Activated naive CD8-positive, alpha-beta T cell treated with anti-CD3 and anti-CD28 coated beads, Interleukin-2, amount 10 ng/mL, durations not matched to agents 7 days and 5 days (primary cell): ENCODE measurements around the gene LEMD3. TPM values are rescaled to one million over a fixed set of nuclear protein-coding genes. Genes with fewer than 3 reads are reported as not detected.

Experiments
- ATAC-seq: fragments of 150-1000 bp; cut with Tn5 transposase; one replicate; pipeline ENCODE4 v1.10.0; 2021; ENCODE audit warnings: low read depth, moderate library complexity
- POLR2A ChIA-PET: fragments of 350-600 bp; sonication (Branson Sonifier 250); formaldehyde crosslinking; loops from one replicate; lab custom pipeline; 2021; ENCODE audit warnings: antibody characterized with exemption; lab: Charles Lee
- DNase-seq: peaks from one replicate; pipeline ENCODE4 v3.0.0; 2021
- H3K27ac Mint-ChIP-seq: one replicate; pipeline ENCODE4 v1.8.0; 2022; ENCODE audit warnings: mild to moderate bottlenecking, mixed read lengths
- H3K27me3 Mint-ChIP-seq: one replicate; pipeline ENCODE4 v1.8.0; 2022; ENCODE audit warnings: mild to moderate bottlenecking, moderate library complexity, mixed read lengths
- H3K36me3 Mint-ChIP-seq: one replicate; pipeline ENCODE4 v1.8.0; 2021; ENCODE audit warnings: mild to moderate bottlenecking, mixed read lengths
- H3K4me1 Mint-ChIP-seq: one replicate; pipeline ENCODE4 v1.8.0; 2021; ENCODE audit warnings: mixed read lengths
- H3K4me3 Mint-ChIP-seq: one replicate; pipeline ENCODE4 v1.8.0; 2022; ENCODE audit warnings: mild to moderate bottlenecking, moderate library complexity, mixed read lengths
- H3K9me3 Mint-ChIP-seq: one replicate; pipeline ENCODE4 v1.8.0; 2021; ENCODE audit warnings: mixed read lengths
- total RNA-seq, 2 experiments: library from RNA; stranded (reverse); gene quantifications; one replicate each; pipeline ENCODE4 v1.2.3, GENCODE V29; 2021

The LEMD3 gene
- total RNA-seq, 2 experiments from 2014 or later: 46.0 to 49.6 TPM

GRCh38 chr12:65182012-65182739, 12.8 kb downstream of the LEMD3 start:
- no peaks in the 10 kb centered on the region for H3K27me3 Mint-ChIP-seq
- ATAC-seq: no peak
- no peak for DNase-seq
- no peaks in the 10 kb centered on the region for H3K9me3 Mint-ChIP-seq
- POLR2A ChIA-PET: interaction anchor here (5.4 kb wide), 1 partner anchor 13 kb away, joined by 28 read pairs; the partner anchor contains the start of gene LEMD3
- H3K4me3 Mint-ChIP-seq: no peak overlapping the region
- H3K36me3 Mint-ChIP-seq: peaks cover 40% of the 10 kb centered on the region
- H3K4me1 Mint-ChIP-seq: peaks cover 43% of the 10 kb centered on the region
- H3K27ac Mint-ChIP-seq: no peak overlapping the region

GRCh38 chr12:65184176-65184857, 14.9 kb downstream of the LEMD3 start:
- POLR2A ChIA-PET: interaction anchor here (5.4 kb wide), 1 partner anchor 15 kb away, joined by 28 read pairs; the partner anchor contains the start of gene LEMD3
- ATAC-seq (no peak), DNase-seq (no peak)
- Mint-ChIP-seq H3K9me3 (no peaks in the 10 kb centered on the region), H3K4me3 (peak overlapping the region; percentile 42), H3K27me3 (no peaks in the 10 kb centered on the region), H3K27ac (no peak overlapping the region), H3K36me3 (peaks cover 50% of the 10 kb centered on the region), H3K4me1 (peaks cover 56% of the 10 kb centered on the region)

GRCh38 chr12:65184858-65185229, 15.5 kb downstream of the LEMD3 start:
- Mint-ChIP-seq H3K36me3 (peaks cover 51% of the 10 kb centered on the region), H3K27ac (no peak overlapping the region), H3K27me3 (no peaks in the 10 kb centered on the region), H3K9me3 (no peaks in the 10 kb centered on the region), H3K4me1 (peaks cover 60% of the 10 kb centered on the region), H3K4me3 (peak overlapping the region; percentile 39)
- POLR2A ChIA-PET: interaction anchor here (5.4 kb wide), 1 partner anchor 16 kb away, joined by 28 read pairs; the partner anchor contains the start of gene LEMD3
- DNase-seq (no peak), ATAC-seq (no peak)

DNA sequence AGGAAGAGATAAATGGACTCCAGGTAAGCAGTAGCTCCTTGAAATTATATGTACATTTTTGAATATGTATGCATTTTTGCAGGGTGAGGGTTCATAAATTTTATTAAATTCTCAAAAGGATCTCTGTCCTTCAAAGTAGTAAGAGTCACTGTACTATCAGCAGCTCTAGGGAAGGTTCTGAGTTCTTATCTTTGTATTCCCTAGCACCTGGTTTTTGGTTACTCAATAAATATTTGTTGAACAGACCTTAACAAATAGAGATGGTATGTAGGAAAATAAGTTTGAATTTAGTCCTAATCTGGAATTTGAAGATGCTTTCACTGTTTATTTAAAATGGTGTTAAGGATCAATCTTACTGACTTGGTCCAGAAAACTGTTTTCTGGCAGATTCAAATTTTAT, 18.3 kb downstream of the LEMD3 start:
- no peaks in the 10 kb centered on the region for H3K27me3 Mint-ChIP-seq

DNA sequence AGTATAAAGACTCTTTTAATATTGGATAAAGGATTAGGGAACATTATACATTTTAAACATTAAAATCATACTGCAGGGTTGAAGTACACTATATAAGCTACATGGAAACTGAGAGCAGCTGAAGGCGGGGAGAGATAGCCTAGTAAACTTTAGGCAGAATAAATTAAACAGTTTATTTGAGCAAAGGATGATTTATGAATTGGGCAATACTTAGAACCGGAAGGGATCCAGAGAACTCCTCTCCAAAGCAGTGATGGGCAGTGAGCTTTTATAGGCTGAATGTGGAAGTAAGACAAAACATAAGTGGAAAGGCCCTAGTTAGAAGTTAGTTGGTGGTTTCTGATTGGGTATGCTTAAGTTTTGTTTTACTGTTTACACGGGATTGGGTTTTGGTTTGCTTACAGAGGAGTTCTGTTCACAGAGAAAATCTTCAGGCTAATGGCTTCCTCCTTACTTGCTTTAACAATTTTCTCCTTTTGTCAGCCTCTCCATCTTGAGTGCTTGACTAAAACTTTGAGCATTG, 18.9 kb downstream of the LEMD3 start:
- Mint-ChIP-seq H3K36me3 (peaks cover 59% of the 10 kb centered on the region), H3K4me1 (peaks cover 62% of the 10 kb centered on the region), H3K4me3 (peak overlapping the region; percentile 6), H3K9me3 (no peaks in the 10 kb centered on the region), H3K27me3 (no peaks in the 10 kb centered on the region), H3K27ac (peak overlapping the region; percentile 48)
- DNase-seq (no peak), ATAC-seq (no peak)
- POLR2A ChIA-PET: interaction anchor here (0.6 kb wide), 1 partner anchor 60 kb away, joined by 3 read pairs; no protein-coding TSS in a partner anchor

More for the DNA sequence above, 18.3 kb downstream of the LEMD3 start:
- Mint-ChIP-seq H3K9me3 (no peaks in the 10 kb centered on the region), H3K4me3 (no peak overlapping the region), H3K36me3 (peaks cover 59% of the 10 kb centered on the region), H3K4me1 (peaks cover 59% of the 10 kb centered on the region), H3K27ac (no peak overlapping the region)
- ATAC-seq (no peak), DNase-seq (no peak)
- POLR2A ChIA-PET: interaction anchor here (0.6 to 1.1 kb wide), 2 partner anchors 9 to 59 kb away, joined by 3 read pairs; no protein-coding TSS in a partner anchor

- peaks cover 63% of the 10 kb centered on the region for H3K36me3 Mint-ChIP-seq
- no peaks in the 10 kb centered on the region for H3K27me3 Mint-ChIP-seq
- no peak overlapping the region for H3K4me3 Mint-ChIP-seq
- no peak overlapping the region for H3K27ac Mint-ChIP-seq
- peaks cover 59% of the 10 kb centered on the region for H3K4me1 Mint-ChIP-seq
- POLR2A ChIA-PET: no interaction called here
- ATAC-seq (no peak), DNase-seq (no peak)
- H3K9me3 Mint-ChIP-seq: peaks cover 2% of the 10 kb centered on the region
Observed at GRCh38 chr12:65189028-65189718, 19.8 kb downstream of the LEMD3 start.

DNA sequence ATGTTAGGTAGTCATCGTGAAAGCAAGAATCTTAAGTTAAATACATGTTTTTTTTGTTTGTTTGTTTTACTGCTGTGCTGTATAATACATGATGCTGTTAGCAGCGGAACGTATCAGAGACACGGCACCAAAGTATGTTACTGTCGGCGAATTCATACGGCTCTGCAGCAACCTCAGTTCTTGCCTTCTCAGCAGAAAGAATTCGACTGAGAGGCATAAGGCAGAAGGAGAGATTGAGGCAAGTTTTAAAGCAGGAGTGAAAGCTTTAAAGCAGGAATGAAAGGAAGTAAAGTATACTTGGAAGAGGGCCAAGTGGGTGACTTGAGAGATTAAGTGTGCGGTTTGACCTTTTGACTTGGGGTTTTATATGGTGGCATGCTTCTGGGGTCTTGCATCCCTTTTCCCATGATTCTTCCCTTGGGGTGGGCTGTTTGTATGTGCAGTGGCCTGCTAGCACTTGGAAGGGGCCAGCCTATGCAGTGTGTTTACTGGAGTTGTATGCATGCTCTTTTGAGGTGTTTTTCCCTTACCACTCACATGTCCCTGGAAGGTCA, 23.7 kb downstream of the LEMD3 start:
- Mint-ChIP-seq H3K27me3 (no peaks in the 10 kb centered on the region), H3K4me3 (peak overlapping the region; percentile 33), H3K36me3 (peaks cover 71% of the 10 kb centered on the region), H3K27ac (no peak overlapping the region), H3K9me3 (peaks cover 22% of the 10 kb centered on the region), H3K4me1 (peaks cover 62% of the 10 kb centered on the region)
- DNase-seq (no peak), ATAC-seq (no peak)
- POLR2A ChIA-PET: interaction anchor here (1.4 kb wide), 1 partner anchor 24 kb away, joined by 16 read pairs; the partner anchor contains the start of gene LEMD3

DNA sequence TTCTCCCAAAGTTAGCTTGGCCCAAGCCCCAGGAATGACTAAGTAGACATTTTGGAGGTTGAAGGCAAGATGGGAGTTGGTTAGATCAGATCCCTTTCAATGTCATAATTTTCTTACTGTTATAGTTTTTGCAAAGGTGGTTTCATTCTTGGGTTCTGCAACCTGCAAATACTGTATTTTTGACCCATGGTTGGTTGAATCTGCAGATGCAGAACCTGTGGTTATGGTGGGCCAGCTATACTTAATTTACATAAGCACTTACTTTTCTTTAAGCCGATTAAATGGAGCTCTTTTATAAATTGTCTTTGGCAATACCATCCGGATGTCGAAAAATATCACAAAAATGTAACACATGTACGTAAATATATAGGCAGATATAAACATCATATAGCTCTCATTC, 25.6 kb downstream of the LEMD3 start:
- ATAC-seq: no peak
- Mint-ChIP-seq H3K36me3 (peaks cover 67% of the 10 kb centered on the region), H3K27me3 (no peaks in the 10 kb centered on the region), H3K9me3 (peaks cover 23% of the 10 kb centered on the region), H3K4me3 (no peak overlapping the region), H3K4me1 (peaks cover 47% of the 10 kb centered on the region), H3K27ac (no peak overlapping the region)
- no peak for DNase-seq
- POLR2A ChIA-PET: interaction anchor here (0.8 to 1.9 kb wide), 3 partner anchors 22 to 27 kb away, joined by 3 to 8 read pairs (median 6); partner anchors contain the start of gene LEMD3

DNA sequence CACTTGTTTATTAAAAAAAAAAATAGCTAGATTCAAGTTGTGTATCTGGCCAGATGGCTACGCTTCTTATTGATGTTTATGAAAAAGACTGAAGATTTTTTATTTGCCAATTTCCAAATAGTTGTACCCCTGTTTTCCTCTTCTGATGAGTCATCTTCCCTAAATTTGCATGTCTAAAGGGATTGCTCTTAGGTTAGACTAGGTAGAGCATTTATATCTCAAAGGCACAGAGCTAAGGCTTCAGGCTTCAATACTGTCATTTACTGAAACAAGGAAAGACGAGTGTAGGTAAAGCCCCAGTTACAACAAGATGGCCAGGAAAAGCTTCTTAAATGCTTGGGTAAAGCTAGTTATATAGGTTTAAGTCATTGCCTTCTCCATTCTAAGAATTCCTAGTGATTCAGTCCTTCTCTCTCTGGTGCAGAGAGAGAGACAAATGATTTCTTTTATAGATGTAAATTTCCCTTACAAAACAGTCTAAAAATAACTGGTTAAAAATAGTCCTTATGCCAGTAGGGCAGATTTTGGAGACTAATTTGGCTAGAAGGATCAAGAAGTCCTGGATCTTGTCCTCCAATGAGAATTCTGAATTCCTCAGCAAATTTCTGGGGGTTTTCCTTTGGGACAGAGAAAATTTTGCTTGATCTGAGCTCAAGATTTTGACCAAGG, 26.1 kb downstream of the LEMD3 start:
- H3K36me3 Mint-ChIP-seq: peaks cover 67% of the 10 kb centered on the region
- peak overlapping the region; percentile 48 for H3K27ac Mint-ChIP-seq
- DNase-seq: no peak
- no peaks in the 10 kb centered on the region for H3K27me3 Mint-ChIP-seq
- ATAC-seq: no peak
- POLR2A ChIA-PET: interaction anchor here (0.8 to 1.9 kb wide), 3 partner anchors 21 to 28 kb away, joined by 3 to 8 read pairs (median 6); partner anchors contain the start of gene LEMD3
- no peak overlapping the region for H3K4me3 Mint-ChIP-seq
- peaks cover 23% of the 10 kb centered on the region for H3K9me3 Mint-ChIP-seq
- H3K4me1 Mint-ChIP-seq: peaks cover 46% of the 10 kb centered on the region

GRCh38 chr12:65196762-65197567, 27.6 kb downstream of the LEMD3 start:
- ATAC-seq (peak; percentile 80), DNase-seq (no peak)
- no peaks in the 10 kb centered on the region for H3K27me3 Mint-ChIP-seq
- H3K36me3 Mint-ChIP-seq: peaks cover 66% of the 10 kb centered on the region
- H3K4me3 Mint-ChIP-seq: peak overlapping the region; percentile 31
- peaks cover 42% of the 10 kb centered on the region for H3K4me1 Mint-ChIP-seq
- POLR2A ChIA-PET: interaction anchor here (0.7 to 1.0 kb wide), 2 partner anchors 10 to 32 kb away, joined by 3 to 4 read pairs; no protein-coding TSS in a partner anchor
- peak overlapping the region; percentile 85 for H3K27ac Mint-ChIP-seq
- peaks cover 23% of the 10 kb centered on the region for H3K9me3 Mint-ChIP-seq

- H3K36me3 Mint-ChIP-seq: peaks cover 69% of the 10 kb centered on the region
- no peaks in the 10 kb centered on the region for H3K27me3 Mint-ChIP-seq
- POLR2A ChIA-PET: interaction anchor here (1.2 kb wide), 1 partner anchor 31 kb away, joined by 4 read pairs; the partner anchor contains the start of gene LEMD3
- no peak for DNase-seq
- ATAC-seq: no peak
- H3K4me3 Mint-ChIP-seq: no peak overlapping the region
- H3K4me1 Mint-ChIP-seq: peaks cover 35% of the 10 kb centered on the region
- H3K9me3 Mint-ChIP-seq: peaks cover 27% of the 10 kb centered on the region
- no peak overlapping the region for H3K27ac Mint-ChIP-seq
Observed at GRCh38 chr12:65199604-65200003, 30.2 kb downstream of the LEMD3 start.
